ENCODE results near the gene FHL2.

GRCh38 chr2:105404736-105405135 lies 5.9 kb upstream of the FHL2 start:
- TF ChIP-seq CTCF (IDR thresholded peaks at IDR 0.05; ENCODE audit: low read length) (no peak), EZH2phosphoT487 (IDR thresholded peaks at IDR 0.05; ENCODE audit: low read length) (no peak), EZH2 (optimal IDR thresholded peaks at IDR 0.05; ENCODE audit: low read depth, low read length) (no peak)

Measured in MM.1S (cell line).